Daoy (cell line): ENCODE data around the gene TMSB15C. TPM values are rescaled to one million over a fixed set of nuclear protein-coding genes. Genes with fewer than 3 reads are reported as not detected.

Source experiments
- DNase-seq: peaks from one replicate; pipeline ENCODE4 v3.0.0-alpha.2; 2015; ENCODE audit warnings: low read depth
- total RNA-seq: library from RNA; depleted of rRNA; stranded (reverse); fragments of >200 nt; shearing (Covaris generic); gene quantifications from 2 replicates; pipeline ENCODE4 v1.2.3, GENCODE V29; 2014; rRNA removed

The TMSB15C gene
- total RNA-seq, 1 experiment from 2014 or later = 4.9 TPM

DNA sequence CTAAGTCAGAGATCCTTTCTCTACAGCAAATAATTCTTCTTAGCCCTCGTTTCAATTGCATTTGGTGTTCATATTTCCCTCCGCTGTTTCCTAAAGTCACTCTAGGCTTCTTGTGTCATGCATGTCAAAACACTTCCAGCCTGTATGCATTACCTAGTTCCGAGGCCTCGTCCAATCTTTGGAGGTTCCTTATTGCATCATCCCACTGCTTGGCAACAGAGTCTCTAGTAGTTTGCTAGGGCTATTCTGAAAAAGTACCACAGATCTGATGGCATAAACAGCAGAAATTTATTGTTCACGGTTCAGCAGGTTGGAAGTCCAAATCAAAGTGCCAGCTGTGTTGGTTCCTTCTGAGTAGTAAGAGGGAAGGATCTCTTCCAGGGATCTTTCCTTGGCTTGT, 30.4 kb downstream of the TMSB15C start:
- no peak for DNase-seq

- no peak for DNase-seq
Measured at GRCh38 chrX:104041003-104041402, 35.0 kb downstream of the TMSB15C start.

DNA sequence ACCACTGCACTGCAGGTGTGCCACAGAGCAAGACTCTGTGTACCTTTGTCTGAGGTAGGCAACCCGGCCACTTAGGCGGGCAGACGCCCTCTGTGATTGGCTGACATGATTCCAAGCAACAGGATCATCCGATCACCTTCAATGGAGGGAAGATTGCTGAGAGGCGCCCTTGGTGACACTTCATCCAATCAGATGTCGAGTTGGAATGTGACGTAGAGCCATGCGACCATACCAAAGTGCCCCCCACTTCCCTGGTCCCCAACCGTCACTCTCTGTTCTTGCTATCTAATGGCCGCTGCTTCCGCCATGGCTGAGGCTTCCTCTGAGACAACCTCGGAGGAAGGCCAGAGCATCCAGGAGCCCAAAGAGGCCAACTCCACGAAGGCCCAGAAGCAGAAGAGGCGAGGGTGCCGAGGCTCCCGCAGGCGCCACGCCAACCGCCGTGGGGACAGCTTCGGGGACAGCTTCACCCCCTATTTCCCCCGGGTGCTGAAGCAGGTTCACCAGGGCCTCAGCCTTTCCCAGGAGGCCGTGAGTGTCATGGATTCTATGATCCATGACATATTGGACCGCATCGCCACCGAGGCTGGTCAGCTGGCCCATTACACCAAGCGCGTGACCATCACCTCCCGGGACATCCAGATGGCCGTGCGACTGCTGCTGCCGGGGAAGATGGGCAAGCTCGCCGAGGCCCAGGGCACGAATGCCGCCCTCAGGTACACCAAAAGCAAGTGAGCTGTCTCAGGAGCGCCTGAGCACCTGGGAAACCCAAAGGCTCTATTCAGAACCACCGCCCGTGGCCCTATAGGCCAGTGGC, 36.1 kb downstream of the TMSB15C start, which contains the start of gene H2BW2:
H2BW2 (plus strand) TSS at position 268 of the 817 bp plus-strand sequence; CDS start at position 307, 39 bp downstream.
- no peak for DNase-seq

Other genes starting within 250 kb of the TMSB15C start
- 0.92 and 0.97 TPM in 2 replicates for gene RAB9B, start 244.0 kb downstream of the TMSB15C start, total RNA-seq
- gene TMSB15B, start 113.6 kb downstream of the TMSB15C start, total RNA-seq = 3.4 and 6.0 TPM in 2 replicates
- not detected in 2 replicates for gene H2BW1, start 62.5 kb downstream of the TMSB15C start, total RNA-seq
- not detected in 2 replicates for gene H2BW2, start 36.3 kb downstream of the TMSB15C start, total RNA-seq
- 0.39 and 1.1 TPM in 2 replicates for gene ZCCHC18, start 36.3 kb upstream of the TMSB15C start, total RNA-seq
- gene SLC25A53, start 80.8 kb upstream of the TMSB15C start, total RNA-seq = 10.2 and 22.7 TPM in 2 replicates
- gene FAM199X, start 90.2 kb upstream of the TMSB15C start, total RNA-seq = 10.1 and 11.0 TPM in 2 replicates
- 8.4 and 10.8 TPM in 2 replicates for gene ESX1, start 178.7 kb upstream of the TMSB15C start, total RNA-seq